Fibroblast of villous mesenchyme (primary cell): ENCODE data around the gene CPS1. TPM values are rescaled to one million over a fixed set of nuclear protein-coding genes. Genes with fewer than 3 reads are reported as not detected.

Source experiments
- DNase-seq: peaks from one replicate; pipeline ENCODE4 v3.0.0-alpha.2; 2010; ENCODE audit warnings: low read depth
- H3K4me3 ChIP-seq: 2 replicates; pipeline ENCODE4 v1.5.1; 2011; ENCODE audit warnings: low read depth, mild to moderate bottlenecking, low read length
- CTCF ChIP-seq: IDR thresholded peaks from 2 replicates; pipeline ENCODE4 v1.5.1; 2012; ENCODE audit warnings: low read depth, mild to moderate bottlenecking, low read length; ENCODE audit not compliant: insufficient read depth
- total RNA-seq: library from RNA; depleted of rRNA; stranded (reverse); fragments of >200 nt; gene quantifications from 2 replicates; pipeline ENCODE4 v1.2.3, GENCODE V29; 2012

The CPS1 gene
- total RNA-seq, 1 donor: 21.6 TPM

GRCh38 chr2:210715560-210716082 is 159.2 kb downstream of the CPS1 start:
- no peak for DNase-seq
- TF ChIP-seq CTCF: no peak
- H3K4me3 ChIP-seq: no peak overlapping the region

GRCh38 chr2:210718503-210718902 is 162.1 kb downstream of the CPS1 start:
- no peak for DNase-seq
- H3K4me3 ChIP-seq: no peak overlapping the region
- TF ChIP-seq CTCF: no peak

- DNase-seq: no peak
- no peak overlapping the region for H3K4me3 ChIP-seq
- TF ChIP-seq CTCF: no peak
Measured at GRCh38 chr2:210722092-210722491, 165.7 kb downstream of the CPS1 start.

GRCh38 chr2:210727549-210727948 is 171.2 kb downstream of the CPS1 start:
- TF ChIP-seq CTCF: no peak
- DNase-seq: no peak
- no peak overlapping the region for H3K4me3 ChIP-seq

Other genes starting within 250 kb of the CPS1 start
- gene MYL1, start 241.4 kb upstream of the CPS1 start, total RNA-seq: not detected in 2 replicates
- gene LANCL1, start 79.8 kb upstream of the CPS1 start, total RNA-seq: 33.8 and 42.3 TPM in 2 replicates